ENCODE measurements around the gene MBNL1.
"Not testable (repeated sequence)": the region's sequence is repeated elsewhere in the genome, so short reads cannot be mapped to it uniquely, and the experiment has no call there.

Gene MBNL1

DNA sequence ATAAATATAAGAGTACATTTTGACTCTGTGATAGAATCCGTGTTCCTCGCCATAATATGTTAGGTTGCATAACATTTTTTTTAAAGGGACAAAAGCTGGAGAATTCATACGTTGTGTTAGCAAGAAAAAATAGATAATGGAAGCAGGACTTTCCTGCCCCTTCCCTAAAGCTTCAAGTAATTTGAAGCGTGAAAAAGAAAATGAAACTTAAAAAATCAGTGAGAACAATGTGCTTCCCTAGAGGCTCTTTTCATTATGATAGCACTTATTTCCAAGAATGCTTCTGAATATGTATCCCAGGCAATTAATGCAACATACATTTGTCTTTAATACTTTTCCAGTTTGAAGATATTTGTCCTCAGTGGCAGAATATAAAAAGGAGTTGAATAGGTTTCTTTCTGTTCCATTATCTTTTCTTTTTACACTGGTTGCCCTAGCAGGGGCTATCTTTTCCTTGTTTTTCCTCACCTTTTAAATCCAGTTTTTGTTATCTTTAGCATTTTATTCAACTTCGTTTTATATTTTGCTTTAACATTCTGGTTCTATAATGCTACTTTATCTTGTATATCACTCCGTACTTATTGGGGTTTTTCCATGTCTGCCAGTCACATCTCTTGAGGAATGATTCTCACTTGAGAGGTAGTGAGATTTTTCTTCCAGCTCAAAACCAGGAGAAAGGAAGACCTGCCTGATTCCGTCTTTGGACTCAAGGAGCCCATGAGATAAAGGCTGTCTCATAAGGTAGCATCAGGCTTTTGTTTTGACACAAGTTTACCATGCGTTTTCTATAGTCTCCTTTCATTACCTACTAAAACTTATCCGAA lies 113.8 kb downstream of the MBNL1 start:
- DNase-seq, result no peak

DNA sequence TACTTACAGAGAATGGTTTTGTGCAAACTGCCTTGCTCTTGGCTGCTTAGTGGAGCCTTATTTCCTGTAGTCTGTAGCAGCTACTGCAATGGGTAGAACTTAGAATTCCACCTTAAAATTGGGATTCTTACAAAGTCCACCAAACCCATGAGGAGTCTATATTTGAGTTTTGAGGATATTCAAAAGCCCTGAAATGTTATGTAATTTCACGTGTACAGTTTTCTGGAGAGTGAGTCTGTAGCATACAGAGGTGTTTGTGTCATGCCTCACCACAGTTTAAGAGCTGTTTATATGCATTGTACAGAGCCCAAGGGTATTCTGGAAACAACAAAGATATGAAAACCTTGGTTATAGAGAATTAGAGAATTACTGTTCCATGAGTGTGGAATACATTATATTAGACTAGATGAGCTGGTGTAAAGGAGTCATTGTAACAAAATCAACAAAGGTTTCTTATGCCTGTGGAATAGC lies 114.4 kb downstream of the MBNL1 start:
- DNase-seq, result no peak

DNA sequence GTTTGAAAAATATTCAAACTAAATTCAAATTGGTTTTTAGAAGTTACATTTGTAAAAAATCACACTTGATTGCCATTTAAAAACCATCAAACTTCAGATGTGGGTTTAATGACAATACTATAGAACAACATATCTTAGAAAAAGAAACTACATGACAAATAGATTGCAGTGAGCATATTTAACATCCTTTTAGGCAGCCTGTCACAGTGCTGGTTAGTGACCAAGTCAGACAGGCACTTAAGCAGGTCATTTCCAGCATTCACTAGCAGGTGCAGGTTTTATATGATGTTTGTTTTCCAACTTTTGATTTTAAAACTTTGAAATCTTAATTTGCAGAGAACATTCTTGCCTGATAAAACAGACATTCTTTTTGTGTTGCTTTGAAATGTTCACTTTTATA lies 115.7 kb downstream of the MBNL1 start:
- DNase-seq, result no peak

DNA sequence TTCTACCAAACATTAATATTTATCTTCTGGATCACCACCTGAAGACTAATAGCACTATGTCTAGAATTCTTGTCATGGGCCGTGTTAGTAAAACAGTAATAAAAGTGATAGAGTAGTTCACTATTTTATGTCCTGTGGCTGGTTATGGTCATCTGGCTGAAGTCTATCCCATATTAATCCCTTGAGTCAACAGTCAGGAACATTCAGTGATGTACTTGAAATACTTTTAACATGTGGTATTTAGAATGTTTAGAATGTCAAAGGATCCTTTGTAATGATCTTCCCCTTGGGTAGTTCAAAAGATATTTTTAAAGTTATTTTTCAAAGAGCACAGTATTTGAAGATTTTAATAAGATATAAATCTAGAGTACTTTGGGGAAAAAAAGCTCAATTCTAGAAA lies 117.0 kb downstream of the MBNL1 start:
- DNase-seq, result no peak

DNA sequence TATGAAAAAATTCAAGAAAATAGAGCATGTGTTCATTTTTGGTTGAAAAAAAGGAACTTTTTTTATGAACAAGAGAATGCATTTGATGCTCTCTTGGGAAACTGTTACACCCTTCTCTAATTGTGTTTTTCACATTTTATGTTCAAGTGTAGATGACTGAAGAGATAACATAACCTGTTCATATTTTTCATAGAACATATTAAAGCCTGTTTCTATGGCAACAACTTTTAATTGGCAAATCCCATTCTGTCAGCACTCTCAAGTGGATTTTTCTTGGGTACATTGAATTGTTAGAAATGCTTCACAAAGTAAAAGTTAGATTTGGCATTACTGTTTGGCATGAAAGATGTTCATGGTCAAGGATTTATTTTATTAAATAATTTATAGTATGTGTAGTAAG lies 117.5 kb downstream of the MBNL1 start:
- no peak for DNase-seq

DNA sequence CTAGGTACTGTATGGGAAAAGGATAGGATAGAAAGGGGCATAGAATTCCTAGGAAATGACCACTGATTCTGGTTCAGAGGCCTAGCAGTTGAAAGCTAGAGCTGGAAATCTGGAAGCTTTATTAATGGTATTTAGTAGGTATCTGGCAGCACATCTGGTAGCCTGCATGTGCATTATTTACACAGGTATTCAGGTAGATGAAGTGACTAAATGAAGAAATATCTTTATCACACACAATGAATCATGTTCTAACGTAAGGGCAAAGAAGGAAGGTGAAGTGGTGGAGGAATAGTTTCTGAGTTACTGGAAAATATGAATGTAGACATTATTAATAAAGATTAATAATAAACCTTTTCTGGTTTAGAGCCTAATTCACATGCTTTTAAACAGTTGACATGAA lies 119.9 kb downstream of the MBNL1 start:
- no peak for DNase-seq

DNA sequence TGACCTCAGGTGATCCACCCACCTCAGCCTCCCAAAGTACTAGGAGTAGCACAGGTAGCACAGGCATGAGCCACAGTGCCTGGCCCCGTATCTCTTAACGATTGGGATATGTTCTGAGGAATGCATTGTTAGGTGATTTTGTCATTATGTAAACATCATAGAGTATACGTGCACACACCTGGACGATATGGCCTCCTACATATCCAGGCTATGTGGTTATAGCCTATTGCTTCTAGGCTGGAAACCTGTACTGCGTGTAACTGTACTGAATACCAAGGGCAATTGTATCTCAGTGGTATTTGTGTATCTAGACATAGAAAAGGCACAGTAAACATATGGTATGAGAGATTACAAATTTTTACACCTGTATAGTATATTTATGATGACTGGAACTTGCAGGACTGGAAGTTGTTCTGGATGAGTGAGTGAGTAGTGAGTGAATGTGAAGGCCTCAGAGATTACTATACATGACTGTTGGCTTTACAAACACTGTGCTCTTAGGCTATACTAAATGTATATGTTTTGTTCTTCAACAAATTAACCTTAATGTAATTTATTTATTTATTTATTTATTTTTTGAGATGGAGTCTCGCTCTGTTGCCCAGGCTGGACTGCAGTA lies 120.7 kb downstream of the MBNL1 start:
- no peak for DNase-seq

DNA sequence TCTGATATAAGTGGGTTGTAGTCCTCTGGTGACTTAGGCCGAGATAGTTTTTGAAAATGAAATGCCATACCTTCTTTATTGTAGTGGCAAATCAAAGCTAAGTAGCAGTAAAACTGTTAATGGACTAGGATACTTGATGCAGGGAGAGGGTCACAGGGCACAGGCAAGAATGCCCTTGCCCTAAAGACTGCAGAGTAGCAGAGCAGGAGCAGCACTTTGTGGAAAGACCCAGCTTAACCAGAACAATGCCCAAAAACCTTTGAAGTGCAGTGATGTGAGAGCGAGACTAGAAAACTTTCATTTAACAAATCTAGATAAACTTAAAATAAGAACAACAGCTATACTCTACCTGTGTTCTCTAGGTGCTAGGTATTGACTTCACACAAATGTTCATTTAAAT lies 121.9 kb downstream of the MBNL1 start:
- no peak for DNase-seq

DNA sequence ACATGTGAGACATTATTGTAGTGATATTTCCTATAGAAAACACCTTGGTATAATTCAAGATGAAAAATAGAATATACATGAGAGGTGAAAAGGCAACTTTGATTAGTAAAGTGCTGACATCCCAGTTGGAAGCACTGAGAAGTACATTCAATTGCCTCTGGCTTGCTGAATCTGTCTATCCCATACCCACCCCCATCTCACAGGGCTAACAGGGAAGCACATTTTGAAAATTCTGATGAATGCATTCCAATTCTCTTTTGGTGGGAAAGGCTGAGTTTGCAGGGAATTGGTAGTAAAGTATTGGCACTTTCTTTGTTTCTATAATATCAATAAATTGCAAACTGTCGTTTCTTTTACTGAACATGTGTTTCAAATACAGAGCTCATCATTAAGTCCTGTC lies 122.9 kb downstream of the MBNL1 start:
- DNase-seq, result no peak

DNA sequence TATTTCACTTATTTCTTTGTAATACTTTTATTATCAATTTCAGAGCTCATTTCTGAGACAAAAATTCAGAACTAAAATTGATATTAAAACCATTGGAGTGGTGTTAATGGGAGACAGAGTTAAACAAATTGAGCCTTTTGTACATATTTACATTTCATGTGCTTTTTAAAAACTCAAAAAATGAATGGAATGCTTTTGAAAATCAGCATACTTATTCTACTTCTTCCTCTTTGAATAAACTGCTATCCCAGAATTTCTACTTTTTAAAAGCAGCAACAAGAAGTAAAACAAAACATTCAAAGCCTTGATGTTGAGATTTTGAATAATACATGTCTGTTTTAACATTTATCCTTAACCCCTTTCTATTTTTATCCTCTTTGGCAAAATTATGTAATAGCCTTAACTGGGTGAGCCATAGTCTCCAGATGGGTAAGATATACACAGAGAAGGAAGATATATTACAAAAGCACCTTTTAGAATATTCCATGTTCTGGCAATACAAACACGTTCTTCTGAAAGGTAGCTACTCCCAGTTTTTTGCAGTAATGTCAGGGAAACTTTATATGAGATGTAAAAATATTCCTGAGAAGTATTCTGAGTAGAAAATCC lies 123.6 kb downstream of the MBNL1 start:
- DNase-seq, result no peak

DNA sequence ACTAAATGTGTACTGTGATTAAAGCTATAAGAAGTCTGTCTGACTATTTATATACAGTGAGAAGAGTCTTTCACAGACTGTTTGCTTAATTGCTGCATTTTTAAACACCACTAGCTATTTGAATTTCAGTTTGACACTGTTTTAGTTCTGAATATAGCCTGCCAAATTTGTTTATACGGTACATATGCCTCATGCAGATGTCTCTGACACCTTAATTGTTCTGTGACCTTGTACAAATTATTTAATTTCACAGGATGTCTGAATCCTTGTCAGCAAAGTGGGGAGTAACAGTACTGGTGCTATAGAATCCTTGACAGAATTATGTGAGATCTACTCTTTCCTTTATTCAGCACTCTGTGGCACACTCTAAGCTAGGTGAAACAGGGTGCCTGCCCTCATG lies 125.5 kb downstream of the MBNL1 start:
- no peak for DNase-seq

DNA sequence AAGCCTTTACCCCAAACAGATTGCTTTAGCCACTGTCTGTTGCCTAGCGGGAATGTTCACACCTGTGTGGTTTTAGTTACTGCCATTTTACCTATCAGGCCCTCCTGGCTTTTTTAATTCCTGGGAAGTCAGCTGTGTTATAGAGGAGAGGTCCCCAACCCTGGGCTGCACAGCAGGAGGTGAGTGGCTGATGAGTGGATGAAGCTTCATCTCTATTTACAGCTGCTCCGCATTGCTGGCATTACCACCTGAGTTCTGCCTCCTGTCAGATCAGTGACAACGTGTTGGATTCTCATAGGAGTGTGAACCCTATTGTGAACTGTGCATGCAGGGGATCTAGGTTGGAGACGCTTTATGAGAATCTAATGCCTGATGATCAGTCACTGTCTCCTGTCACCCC lies 127.0 kb downstream of the MBNL1 start:
- no peak for DNase-seq

DNA sequence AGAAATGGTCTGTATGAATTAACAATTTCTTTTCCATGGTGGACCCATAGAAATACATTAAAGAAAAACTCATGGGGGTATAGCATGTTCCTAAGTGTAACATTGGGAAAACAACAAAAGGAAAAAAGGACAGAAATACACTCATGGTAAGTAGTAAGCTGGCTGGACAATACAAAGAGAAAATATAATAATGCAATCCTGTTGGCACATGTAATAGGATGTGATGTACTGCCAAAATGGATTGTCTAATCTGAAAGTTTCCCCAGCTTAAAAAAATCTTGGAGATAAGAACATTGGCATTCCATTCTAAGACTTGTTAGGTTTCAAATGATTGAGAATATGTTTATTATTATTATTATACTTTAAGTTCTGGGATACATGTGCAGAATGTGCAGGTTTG lies 128.1 kb downstream of the MBNL1 start:
- no peak for DNase-seq

DNA sequence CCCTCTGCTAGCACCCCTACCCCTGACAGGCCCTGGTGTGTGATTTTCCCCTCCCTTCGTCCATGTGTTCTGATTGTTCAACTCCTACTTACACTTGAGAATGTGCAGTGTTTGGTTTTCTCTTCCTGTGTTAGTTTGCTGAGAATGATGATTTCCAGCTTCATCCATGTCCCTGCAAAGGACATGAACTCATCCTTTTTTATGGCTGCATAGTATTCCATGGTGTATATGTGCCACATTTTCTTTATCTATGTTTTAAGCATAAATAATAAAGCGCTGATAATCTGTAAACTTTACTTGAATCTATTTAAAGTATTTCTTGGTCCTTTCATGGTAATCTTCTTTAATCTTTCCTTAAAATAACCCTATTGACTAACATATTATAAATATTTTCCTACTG lies 128.6 kb downstream of the MBNL1 start:
- not testable (repeated sequence) for DNase-seq

DNA sequence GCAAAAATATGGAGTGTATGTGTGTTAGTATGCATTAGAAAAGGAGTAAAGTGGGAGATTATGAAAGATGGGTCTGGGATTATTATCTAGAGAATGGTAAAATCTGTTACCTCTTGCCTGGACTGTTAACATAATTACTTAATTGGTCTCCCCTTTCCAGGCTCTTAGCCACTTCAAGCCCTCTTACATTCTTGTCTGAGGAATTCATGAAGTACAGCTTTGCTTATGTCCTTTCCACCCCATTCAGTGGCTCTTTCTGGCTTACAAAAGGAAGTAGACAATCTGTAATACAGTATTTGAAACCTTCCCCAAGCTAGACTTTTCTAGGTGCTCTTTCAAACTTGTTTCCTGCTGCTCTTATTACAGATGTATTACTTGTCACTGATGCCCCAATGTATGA lies 129.8 kb downstream of the MBNL1 start:
- DNase-seq, result no peak

DNA sequence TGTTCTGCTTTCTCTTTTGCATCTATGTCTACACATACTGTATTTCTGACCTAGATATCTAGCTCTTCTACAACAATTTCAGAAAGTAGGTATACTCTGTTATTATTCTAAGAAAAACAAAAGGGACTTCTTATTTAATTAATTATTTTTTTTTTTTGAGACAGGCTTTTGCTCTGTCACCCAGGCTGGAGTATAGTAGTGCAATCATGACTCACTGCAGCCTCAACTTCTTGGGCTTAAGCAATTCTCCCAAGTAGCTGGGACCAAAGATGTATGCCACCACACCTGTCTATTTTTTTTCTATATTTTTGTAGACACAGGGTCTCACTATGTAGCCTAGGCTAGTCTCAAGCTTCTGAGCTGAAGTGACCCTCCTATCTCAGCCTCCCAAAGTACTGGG lies 130.6 kb downstream of the MBNL1 start:
- DNase-seq, result no peak

DNA sequence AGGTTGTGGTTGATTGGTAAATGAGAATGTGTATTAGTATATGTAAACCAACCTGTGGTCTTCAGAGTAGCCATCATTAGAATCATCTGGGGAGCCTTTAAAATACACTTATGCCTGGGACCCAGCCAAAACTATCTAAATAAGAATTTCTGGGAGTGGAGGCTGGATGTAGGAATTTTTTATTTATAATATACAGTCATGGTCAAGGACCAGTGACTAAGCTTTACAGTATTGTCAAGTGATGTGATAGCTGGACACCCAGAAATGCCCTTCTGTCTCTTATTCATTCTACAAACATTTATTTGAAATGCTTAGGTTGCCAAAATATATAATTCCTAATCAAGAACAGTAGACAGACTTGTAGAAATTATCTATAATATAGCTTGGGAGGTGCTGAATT lies 132.2 kb downstream of the MBNL1 start:
- no peak for DNase-seq

DNA sequence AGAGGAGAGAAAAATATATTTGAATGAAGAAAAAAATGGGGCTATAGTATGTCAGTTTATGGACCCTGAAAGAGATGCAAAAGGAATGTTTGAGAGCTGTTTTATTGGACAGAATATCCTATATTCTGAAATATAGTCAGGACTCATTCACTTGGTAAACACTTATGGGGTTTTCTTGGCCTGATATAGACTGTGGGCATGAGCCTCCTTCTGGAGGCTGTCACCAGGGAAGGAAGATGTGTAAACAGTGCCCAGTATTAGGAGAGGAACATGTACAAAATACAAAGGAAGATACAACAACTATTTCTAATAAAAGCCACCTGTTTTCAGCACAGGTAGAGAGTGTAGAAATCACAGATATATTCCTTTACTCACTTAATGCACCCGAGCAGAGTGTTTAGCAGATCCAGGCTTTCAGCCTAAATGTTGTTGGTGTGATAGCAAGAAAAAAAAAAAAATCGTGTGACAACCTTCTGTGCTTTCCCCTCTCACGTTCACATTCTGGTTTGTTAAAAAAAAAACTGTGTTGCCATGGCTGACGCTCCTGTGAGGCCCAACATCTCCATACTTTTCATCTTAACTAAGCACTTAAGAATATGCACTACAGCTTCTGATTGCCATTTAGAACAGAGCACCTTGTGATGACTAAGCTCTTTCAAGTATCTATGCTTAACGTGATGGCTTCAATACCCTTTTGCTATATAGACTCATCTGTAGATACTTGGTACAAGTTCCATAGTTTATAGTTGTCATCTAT lies 134.1 kb downstream of the MBNL1 start:
- no peak for DNase-seq

DNA sequence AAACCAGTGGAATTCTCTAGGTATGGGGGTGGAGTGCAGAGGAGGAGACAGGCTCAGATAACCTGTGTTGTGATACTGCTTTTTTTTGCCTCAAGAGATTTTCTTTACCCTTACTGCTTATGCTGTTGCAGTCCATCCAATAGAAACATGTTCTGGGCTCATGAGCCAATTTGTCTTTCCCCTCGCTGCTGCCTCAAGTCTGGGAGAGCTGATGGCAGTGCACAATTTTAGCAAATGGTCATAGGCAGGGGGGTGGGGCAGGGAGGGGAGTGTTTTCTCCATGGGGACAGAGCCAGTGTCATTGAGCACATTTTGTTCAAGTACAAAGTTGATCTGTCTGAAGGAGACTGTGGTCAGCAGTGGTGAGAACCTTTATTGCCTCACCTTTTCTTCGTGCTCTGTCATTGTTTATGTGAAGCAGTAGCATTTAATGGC lies 134.9 kb downstream of the MBNL1 start:
- DNase-seq, result no peak

DNA sequence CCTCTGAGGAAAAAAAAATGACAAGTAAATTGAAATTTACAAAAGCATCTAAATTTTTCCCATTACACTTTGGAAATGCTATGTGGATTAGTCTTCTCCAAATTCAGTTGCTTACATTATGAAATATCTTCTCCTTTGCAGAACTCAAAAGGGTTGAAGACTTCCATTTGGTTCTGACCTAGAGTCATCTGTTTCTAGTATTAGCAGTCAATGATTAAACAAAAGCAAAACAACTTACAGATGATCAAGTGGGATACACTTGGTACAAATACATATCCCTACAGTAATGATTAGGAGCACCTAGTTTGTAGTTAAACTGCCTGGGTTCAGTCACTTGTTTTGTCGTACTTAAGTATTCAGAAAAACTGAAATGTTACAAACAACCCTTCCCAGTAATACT lies 136.2 kb downstream of the MBNL1 start:
- DNase-seq, result no peak

DNA sequence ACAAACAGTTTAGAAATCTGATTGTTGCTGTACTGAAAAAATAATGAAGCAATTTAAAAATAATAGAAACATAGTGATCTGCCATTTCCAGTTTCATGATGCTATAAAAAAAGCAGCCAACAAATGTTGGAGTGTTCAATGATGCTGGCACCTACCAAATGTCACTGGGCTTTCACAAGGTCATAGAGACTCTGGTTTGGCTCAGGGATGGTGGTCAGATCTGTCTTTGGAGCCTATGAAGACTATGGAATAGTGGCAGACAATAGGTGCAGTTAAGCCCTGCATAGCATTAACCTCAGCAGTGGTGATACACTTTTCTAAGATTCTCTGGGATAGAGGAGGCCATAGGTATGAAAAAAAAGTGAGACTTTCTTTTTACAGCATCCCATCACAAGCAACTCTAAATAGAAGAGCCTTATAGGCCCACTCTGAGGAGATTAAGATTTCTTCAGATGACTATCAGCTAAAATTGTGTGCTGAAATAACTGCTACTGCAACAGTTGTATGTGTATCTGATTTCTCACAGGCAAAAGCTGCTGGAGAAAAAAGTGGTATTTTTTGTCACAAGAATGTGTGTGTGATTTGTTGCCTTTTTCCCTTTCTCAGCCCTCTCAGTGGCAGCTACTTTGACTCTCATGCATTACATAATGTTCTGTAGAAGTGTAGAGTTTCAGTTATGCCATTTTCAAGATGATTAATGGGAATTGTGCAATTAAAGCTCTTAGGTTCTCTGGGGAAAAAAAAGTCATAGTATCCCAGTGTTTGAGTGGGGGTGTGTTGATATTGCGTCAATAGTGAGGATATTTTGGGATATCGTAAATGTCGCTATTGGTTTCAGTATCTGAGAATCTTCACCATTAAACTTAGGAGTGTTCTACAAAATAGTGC lies 137.4 kb downstream of the MBNL1 start:
- DNase-seq, result no peak

DNA sequence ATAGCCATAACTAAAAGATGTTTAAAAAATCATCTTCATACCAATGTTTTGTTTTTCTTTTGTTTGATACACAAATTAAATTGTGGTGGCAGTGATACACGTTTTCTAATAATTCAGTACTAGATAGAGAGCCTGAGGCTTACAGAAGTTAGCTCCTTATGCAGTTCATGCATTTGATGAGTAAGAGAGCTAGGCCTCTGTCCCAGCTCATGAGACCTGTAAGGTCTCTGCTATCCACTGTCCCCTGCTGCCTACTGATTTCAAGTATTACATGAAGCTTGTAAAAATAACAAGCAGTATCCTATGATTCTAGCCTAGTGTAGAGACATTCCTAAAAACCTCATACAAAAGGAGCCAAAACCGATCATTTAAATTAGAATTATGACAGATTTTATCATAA lies 144.5 kb downstream of the MBNL1 start:
- no peak for DNase-seq

Measured in hematopoietic multipotent progenitor cell treated with erythropoietin and hydrocortisone succinate and interleukin-3 and kit ligand, for 8 days (in vitro differentiated cells).